ENCODE measurements around the gene CSF2.
A peak's percentile ranks its signal among the peaks of the same experiment; 100 is the strongest.

CSF2 gene

DNA sequence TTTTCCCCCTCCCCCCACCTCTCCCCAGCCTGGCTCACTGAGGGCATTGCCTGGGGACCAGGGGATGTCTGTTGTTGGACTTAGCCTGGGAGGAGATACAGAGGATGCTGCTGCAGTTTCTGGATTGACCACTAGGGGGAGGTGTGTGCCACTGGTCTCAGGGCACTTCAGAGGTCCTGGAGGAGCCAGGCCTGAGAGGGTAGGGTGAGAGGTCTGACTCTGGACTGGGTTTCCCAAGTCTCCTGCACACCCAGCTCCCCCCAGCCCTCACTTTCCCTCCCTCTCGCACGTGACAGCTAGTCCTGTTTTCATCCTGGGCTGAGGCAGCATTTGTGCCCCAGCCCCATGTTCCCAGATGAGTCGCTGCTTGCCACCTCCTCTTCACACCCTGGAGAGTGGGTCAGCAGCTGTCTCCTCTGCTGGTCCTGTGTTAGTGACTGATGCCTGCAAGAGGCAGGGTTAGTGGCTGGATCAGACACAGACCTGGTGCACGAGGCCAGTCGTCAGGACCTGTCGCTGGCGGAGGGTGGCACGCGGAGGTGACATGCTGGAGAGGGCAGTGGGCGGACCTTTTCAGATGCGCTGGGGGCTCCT, 8.8 kb upstream of the CSF2 start:
- H3K36me3 ChIP-seq (ENCODE audit: control insufficient read depth, insufficient read depth, low read length, severe bottlenecking): no peaks in the 10 kb centered on the region
- no peak overlapping the region for H3K9ac ChIP-seq (ENCODE audit: low read length)
- DNase-seq (ENCODE audit: low read depth): peak; percentile 84
- H3K9me3 ChIP-seq (ENCODE audit: control insufficient read depth, low read length): no peaks in the 10 kb centered on the region
- H3K27me3 ChIP-seq (replicated peaks; ENCODE audit: control insufficient read depth, insufficient read depth, low read length): peaks cover 2% of the 10 kb centered on the region
- H3K4me1 ChIP-seq (ENCODE audit: control insufficient read depth, insufficient read depth, low read length): no peaks in the 10 kb centered on the region
- no peak overlapping the region for H3K4me3 ChIP-seq (ENCODE audit: low read length)

DNA sequence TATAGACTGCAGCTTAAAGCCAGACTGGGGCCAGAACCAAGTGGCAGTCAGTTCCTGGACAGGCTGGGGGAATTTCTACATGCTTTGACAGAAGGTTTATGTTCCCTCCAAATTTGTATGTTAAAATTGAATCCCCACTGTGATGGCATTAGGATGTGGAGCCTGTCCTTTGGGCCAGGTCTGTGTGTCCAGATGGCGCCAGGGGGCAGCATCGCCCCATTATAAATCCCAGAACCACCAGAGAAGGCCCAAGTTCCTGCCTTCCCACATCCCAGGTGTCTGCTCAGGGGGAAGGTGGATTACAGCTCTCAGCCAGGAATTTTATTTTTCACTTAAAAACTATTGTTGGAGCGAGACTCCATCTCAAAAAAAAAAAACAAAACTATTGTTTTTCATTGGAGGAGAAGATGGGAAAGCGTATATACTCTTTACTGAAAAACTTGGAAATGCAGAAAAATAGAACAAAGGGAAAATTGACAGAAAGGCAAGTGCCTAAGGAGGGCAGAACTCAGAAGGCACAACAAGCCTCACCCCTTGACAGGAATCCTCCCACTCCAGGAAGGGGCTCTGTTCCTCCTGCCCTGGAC, 8.1 kb upstream of the CSF2 start:
- H3K27me3 ChIP-seq (replicated peaks; ENCODE audit: control insufficient read depth, insufficient read depth, low read length): no peaks in the 10 kb centered on the region
- DNase-seq (ENCODE audit: low read depth): peak; percentile 83
- no peaks in the 10 kb centered on the region for H3K9me3 ChIP-seq (ENCODE audit: control insufficient read depth, low read length)
- no peak overlapping the region for H3K4me3 ChIP-seq (ENCODE audit: low read length)
- no peak overlapping the region for H3K9ac ChIP-seq (ENCODE audit: low read length)
- no peaks in the 10 kb centered on the region for H3K4me1 ChIP-seq (ENCODE audit: control insufficient read depth, insufficient read depth, low read length)
- no peaks in the 10 kb centered on the region for H3K36me3 ChIP-seq (ENCODE audit: control insufficient read depth, insufficient read depth, low read length, severe bottlenecking)

DNA sequence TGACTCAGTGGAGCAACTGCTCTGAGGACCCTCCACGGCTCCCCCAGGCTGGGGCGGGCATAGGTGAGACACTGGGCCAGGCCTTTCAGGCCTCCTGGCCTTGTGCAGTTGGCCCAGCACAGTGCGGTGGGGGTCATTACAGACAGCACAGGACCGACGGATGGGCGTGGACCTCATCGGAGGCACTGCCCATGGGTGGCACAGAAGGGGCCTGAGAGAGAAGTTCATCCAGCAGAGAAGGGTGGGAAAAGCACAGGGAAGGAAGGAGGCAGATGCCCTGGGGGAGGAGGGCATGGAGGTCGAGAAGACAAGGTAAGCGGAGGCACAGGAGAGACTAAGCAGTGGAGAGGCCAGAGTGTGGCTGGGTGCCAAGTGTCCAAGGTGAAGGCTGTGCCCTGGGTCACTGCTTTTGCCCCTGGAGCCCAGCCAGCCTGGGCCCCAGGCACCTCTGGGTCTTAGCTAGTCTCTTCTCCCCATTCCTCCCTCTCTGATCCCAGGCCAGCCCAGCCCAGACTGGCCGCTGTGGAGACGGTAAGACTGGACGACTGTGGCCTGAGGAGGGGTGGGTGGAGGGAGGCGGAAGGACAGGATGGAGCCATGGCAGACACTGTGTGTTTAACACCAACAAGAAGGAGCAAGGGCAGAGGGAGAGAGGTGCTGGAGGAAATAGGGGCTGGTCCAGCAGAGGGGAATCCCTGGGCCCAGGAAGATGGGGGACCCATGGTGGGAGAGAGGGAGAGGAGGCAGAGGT, 7.5 kb upstream of the CSF2 start:
- H3K9ac ChIP-seq (ENCODE audit: low read length): no peak overlapping the region
- H3K36me3 ChIP-seq (ENCODE audit: control insufficient read depth, insufficient read depth, low read length, severe bottlenecking): no peaks in the 10 kb centered on the region
- no peak overlapping the region for H3K4me3 ChIP-seq (ENCODE audit: low read length)
- no peaks in the 10 kb centered on the region for H3K4me1 ChIP-seq (ENCODE audit: control insufficient read depth, insufficient read depth, low read length)
- H3K27me3 ChIP-seq (replicated peaks; ENCODE audit: control insufficient read depth, insufficient read depth, low read length): no peaks in the 10 kb centered on the region
- no peak for DNase-seq (ENCODE audit: low read depth)
- no peaks in the 10 kb centered on the region for H3K9me3 ChIP-seq (ENCODE audit: control insufficient read depth, low read length)

DNA sequence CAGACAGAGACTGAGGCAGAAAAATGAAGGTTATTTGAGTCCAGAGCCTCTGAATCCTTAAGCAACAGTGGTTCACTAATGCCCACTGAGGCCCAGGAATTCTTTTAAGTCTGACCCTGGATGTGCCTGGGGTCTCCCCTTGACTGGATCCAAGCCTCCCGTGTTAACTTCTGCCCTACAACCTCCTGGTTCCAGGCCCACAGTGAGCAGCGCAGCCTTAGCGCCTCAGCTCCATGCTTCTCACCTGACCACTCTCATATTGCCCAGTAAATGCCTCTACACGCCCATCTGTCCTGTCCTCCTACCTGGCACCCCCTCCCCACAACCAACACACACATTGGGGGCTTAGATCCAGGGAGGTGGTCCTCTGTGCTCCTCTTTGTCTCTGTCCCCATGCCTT, 6.7 kb upstream of the CSF2 start:
- Histone ChIP-seq H3K9me3 (ENCODE audit: control insufficient read depth, low read length) (no peaks in the 10 kb centered on the region), H3K36me3 (ENCODE audit: control insufficient read depth, insufficient read depth, low read length, severe bottlenecking) (no peaks in the 10 kb centered on the region), H3K4me1 (ENCODE audit: control insufficient read depth, insufficient read depth, low read length) (no peaks in the 10 kb centered on the region), H3K9ac (ENCODE audit: low read length) (no peak overlapping the region), H3K4me3 (ENCODE audit: low read length) (no peak overlapping the region), H3K27me3 (replicated peaks; ENCODE audit: control insufficient read depth, insufficient read depth, low read length) (no peaks in the 10 kb centered on the region)
- no peak for DNase-seq (ENCODE audit: low read depth)

DNA sequence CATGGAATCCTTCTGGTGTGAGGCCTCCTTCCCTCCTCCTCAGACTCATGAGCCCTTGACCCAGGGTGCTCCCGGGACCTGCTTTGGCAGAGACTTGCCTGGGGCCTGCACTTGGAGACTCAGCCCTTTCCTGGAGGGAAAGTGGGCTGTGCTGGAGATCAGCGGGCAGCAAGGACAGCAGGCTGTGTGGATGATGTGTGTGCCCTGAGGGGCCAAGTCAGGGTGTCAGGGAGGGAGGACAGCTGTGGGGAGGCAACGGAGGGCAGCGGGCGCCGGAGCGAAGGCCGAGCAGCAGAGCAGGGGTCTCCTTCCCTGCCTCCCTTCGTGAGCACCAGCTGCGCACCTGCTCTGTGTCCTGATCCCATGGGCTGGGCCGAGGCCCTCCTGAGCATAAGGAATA, 6.1 kb upstream of the CSF2 start:
- no peak overlapping the region for H3K9ac ChIP-seq (ENCODE audit: low read length)
- DNase-seq (ENCODE audit: low read depth): no peak
- no peaks in the 10 kb centered on the region for H3K9me3 ChIP-seq (ENCODE audit: control insufficient read depth, low read length)
- no peak overlapping the region for H3K4me3 ChIP-seq (ENCODE audit: low read length)
- no peaks in the 10 kb centered on the region for H3K4me1 ChIP-seq (ENCODE audit: control insufficient read depth, insufficient read depth, low read length)
- no peaks in the 10 kb centered on the region for H3K36me3 ChIP-seq (ENCODE audit: control insufficient read depth, insufficient read depth, low read length, severe bottlenecking)
- no peaks in the 10 kb centered on the region for H3K27me3 ChIP-seq (replicated peaks; ENCODE audit: control insufficient read depth, insufficient read depth, low read length)

GRCh38 chr5:132067941-132068808, 5.4 kb upstream of the CSF2 start:
- H3K9me3 ChIP-seq (ENCODE audit: control insufficient read depth, low read length): no peaks in the 10 kb centered on the region
- no peak overlapping the region for H3K4me3 ChIP-seq (ENCODE audit: low read length)
- no peak for DNase-seq (ENCODE audit: low read depth)
- no peak overlapping the region for H3K9ac ChIP-seq (ENCODE audit: low read length)
- no peaks in the 10 kb centered on the region for H3K36me3 ChIP-seq (ENCODE audit: control insufficient read depth, insufficient read depth, low read length, severe bottlenecking)
- H3K27me3 ChIP-seq (replicated peaks; ENCODE audit: control insufficient read depth, insufficient read depth, low read length): no peaks in the 10 kb centered on the region
- no peaks in the 10 kb centered on the region for H3K4me1 ChIP-seq (ENCODE audit: control insufficient read depth, insufficient read depth, low read length)

DNA sequence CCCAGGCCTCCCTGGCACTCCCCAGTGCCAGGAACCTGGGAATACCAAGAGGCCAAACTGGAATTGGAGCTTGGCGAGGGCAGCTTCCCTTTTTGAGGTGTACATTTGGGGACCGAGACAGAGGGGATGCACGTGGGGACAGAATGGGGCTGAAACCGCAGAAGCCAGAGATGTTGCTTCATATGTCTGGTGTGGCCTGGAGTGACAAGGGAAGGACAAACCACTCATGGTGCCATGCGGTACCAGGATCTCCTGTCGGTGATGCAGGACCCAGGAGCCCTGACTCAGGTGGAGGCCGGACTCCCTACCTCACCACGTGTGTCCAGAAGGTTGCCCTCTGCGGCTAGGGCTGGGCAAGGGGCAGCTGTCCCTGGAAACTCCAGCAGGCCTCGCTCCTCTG, 4.0 kb upstream of the CSF2 start:
- H3K36me3 ChIP-seq (ENCODE audit: control insufficient read depth, insufficient read depth, low read length, severe bottlenecking): no peaks in the 10 kb centered on the region
- no peaks in the 10 kb centered on the region for H3K9me3 ChIP-seq (ENCODE audit: control insufficient read depth, low read length)
- no peak overlapping the region for H3K4me3 ChIP-seq (ENCODE audit: low read length)
- no peaks in the 10 kb centered on the region for H3K27me3 ChIP-seq (replicated peaks; ENCODE audit: control insufficient read depth, insufficient read depth, low read length)
- no peak for DNase-seq (ENCODE audit: low read depth)
- no peaks in the 10 kb centered on the region for H3K4me1 ChIP-seq (ENCODE audit: control insufficient read depth, insufficient read depth, low read length)
- no peak overlapping the region for H3K9ac ChIP-seq (ENCODE audit: low read length)

DNA sequence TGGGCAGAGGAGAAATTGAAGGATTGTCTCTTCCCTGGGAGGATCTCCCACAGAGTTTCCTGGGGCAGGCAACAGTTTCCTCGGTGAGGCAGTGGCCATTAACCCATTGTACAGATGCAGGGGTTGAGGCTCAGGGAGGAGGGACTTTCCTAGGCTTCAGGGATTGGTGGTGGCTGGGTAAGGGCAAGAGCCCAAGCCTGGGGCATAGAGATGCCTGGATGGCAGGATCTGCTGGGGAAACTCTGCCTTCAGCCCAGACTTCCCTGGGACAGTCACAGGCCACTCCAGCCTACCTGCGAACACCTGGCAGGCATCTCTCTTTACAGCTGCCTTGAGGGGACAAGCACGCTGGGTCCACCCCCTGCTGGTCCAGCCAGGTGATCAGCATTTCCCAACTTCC, 3.6 kb upstream of the CSF2 start:
- Histone ChIP-seq H3K27me3 (replicated peaks; ENCODE audit: control insufficient read depth, insufficient read depth, low read length) (no peaks in the 10 kb centered on the region), H3K9me3 (ENCODE audit: control insufficient read depth, low read length) (no peaks in the 10 kb centered on the region), H3K4me1 (ENCODE audit: control insufficient read depth, insufficient read depth, low read length) (no peaks in the 10 kb centered on the region), H3K4me3 (ENCODE audit: low read length) (no peak overlapping the region), H3K36me3 (ENCODE audit: control insufficient read depth, insufficient read depth, low read length, severe bottlenecking) (no peaks in the 10 kb centered on the region), H3K9ac (ENCODE audit: low read length) (no peak overlapping the region)
- no peak for DNase-seq (ENCODE audit: low read depth)

DNA sequence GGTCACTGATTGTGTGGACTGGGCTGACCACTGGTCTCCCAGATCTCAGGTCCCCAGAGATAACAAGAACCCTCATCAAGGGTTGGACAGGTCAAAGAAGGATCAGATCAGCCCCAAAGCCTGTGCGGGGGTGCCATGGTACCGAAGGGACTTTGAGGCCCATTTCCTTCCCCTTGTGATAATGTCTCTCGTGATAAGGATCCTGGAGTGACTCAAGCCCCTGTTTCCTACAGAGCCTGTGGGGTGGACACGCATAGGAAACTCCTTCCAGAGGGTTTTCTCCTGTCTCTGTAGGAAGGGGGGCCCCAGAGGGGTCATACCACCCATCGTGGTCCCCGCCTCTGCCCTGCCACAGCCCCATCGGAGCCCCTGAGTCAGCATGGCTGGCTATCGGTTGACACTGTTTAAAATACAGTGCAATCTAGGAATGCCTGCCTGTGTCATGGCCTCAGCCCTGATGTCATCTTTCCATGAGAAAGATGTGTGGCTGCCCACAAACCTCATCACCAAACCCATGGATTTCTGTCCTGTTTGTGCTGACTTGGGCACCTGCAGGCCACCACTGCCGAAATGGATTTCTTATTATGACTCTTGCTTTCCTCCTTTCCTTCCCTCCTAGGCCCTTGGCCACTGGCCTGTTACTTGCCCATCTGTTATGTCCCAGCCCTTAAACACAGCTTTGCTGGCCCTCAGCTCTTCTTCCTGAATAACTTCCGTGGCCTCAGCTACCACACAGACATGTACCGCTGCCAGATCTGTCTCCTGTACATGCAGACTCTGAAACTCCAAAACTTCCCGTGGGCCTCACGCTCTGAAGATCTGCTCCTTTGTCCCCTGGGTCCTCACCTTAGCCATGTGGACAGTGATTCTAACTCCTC, 2.9 kb upstream of the CSF2 start:
- Histone ChIP-seq H3K9ac (ENCODE audit: low read length) (no peak overlapping the region), H3K4me3 (ENCODE audit: low read length) (no peak overlapping the region), H3K4me1 (ENCODE audit: control insufficient read depth, insufficient read depth, low read length) (no peaks in the 10 kb centered on the region), H3K27me3 (replicated peaks; ENCODE audit: control insufficient read depth, insufficient read depth, low read length) (no peaks in the 10 kb centered on the region), H3K36me3 (ENCODE audit: control insufficient read depth, insufficient read depth, low read length, severe bottlenecking) (no peaks in the 10 kb centered on the region), H3K9me3 (ENCODE audit: control insufficient read depth, low read length) (no peaks in the 10 kb centered on the region)
- DNase-seq (ENCODE audit: low read depth): no peak

DNA sequence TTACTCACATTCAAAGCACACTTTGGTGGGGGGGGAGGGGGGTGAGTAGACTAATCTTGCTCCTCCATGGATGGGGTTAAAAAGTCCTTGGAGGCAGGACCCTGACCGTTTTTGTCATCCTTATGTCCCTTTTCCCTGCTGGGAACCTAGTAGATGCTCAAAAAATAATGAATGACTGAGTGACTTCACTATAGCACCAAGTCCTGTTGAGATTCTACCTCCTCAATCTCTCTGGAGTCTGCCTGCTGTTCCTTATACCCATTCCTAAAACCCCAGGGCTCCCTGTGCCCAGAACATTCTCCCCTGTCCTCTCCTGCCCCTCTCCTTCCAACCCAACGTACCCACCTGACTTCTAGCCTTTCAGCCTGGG, 2.3 kb upstream of the CSF2 start:
- no peak for DNase-seq (ENCODE audit: low read depth)
- no peak overlapping the region for H3K4me3 ChIP-seq (ENCODE audit: low read length)
- H3K9ac ChIP-seq (ENCODE audit: low read length): no peak overlapping the region
- no peaks in the 10 kb centered on the region for H3K4me1 ChIP-seq (ENCODE audit: control insufficient read depth, insufficient read depth, low read length)
- no peaks in the 10 kb centered on the region for H3K27me3 ChIP-seq (replicated peaks; ENCODE audit: control insufficient read depth, insufficient read depth, low read length)
- no peaks in the 10 kb centered on the region for H3K36me3 ChIP-seq (ENCODE audit: control insufficient read depth, insufficient read depth, low read length, severe bottlenecking)
- H3K9me3 ChIP-seq (ENCODE audit: control insufficient read depth, low read length): no peaks in the 10 kb centered on the region

Data from adipocyte (in vitro differentiated cells).